Suprapubic skin (tissue), 4 donors: ENCODE measurements around the gene LDLRAD4.

Experiments used
- POLR2A ChIP-seq, 2 donors: fragments of 450-650 bp; IDR thresholded peaks; one replicate each; pipeline ENCODE4 v1.6.1; 2017; ENCODE audit warnings: antibody characterized with exemption in 2 of 2, mild to moderate bottlenecking in 2 of 2, moderate library complexity in 2 of 2
- POLR2AphosphoS5 ChIP-seq, 3 donors: sonication (generic); formaldehyde crosslinking; IDR thresholded peaks; one replicate each; pipeline ENCODE4 v1.6.1; 2017; ENCODE audit warnings: antibody characterized with exemption in 3 of 3
- TF ChIP-seq, protein P1 (sequence below), 2 donors: fragments of 200-600 bp in 1 of 2; fragments of 450-650 bp in 1 of 2; sonication (generic) in 1 of 2; IDR thresholded peaks; one replicate each; pipeline ENCODE4 v1.5.1; 2016 to 2019; ENCODE audit warnings: antibody characterized with exemption in 2 of 2, mild to moderate bottlenecking in 1 of 2, moderate library complexity in 1 of 2

DNA sequence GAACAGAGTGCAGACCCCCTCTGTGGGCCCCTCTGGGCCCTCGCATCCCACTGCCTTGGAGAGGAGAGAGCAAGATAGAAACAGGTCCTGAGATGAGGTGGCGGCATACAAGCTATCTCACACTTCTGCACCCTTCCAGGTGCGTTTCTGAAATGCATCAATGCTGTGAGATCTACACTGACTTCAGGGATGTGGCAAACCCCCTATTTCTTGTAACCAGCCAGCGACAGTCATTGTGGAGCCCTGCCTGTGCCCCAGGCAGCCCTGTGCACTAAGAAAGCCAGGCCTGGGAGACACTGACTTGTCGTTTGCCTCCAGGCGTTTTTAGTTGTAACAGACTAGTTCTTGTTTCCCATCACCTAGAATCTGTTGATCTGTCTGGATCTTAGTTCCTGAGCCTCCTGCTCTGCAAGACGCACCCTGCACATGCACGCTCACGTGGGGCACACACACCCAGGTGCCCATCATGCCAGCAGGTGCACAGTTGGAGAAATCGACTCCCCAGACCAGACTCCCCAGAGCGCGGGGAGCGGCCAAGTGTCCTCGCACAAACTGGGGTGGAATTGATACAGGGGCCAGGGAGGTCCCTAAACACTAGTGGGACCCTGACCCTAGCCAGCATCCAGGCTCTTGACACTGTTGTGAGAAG, 269.8 kb downstream of the LDLRAD4 start:
- TF ChIP-seq POLR2A (IDR thresholded peaks at IDR 0.05), result no peak
- TF ChIP-seq, protein P1, sequence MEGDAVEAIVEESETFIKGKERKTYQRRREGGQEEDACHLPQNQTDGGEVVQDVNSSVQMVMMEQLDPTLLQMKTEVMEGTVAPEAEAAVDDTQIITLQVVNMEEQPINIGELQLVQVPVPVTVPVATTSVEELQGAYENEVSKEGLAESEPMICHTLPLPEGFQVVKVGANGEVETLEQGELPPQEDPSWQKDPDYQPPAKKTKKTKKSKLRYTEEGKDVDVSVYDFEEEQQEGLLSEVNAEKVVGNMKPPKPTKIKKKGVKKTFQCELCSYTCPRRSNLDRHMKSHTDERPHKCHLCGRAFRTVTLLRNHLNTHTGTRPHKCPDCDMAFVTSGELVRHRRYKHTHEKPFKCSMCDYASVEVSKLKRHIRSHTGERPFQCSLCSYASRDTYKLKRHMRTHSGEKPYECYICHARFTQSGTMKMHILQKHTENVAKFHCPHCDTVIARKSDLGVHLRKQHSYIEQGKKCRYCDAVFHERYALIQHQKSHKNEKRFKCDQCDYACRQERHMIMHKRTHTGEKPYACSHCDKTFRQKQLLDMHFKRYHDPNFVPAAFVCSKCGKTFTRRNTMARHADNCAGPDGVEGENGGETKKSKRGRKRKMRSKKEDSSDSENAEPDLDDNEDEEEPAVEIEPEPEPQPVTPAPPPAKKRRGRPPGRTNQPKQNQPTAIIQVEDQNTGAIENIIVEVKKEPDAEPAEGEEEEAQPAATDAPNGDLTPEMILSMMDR (IDR thresholded peaks at IDR 0.05), result no peak
- TF ChIP-seq POLR2AphosphoS5 (IDR thresholded peaks at IDR 0.05), result no peak
